Kasumi-1 (cell line): ENCODE measurements around the gene CCDC57.
"Not testable (repeated sequence)": the region's sequence is repeated elsewhere in the genome, so short reads cannot be mapped to it uniquely, and the experiment has no call there.

Source experiments
- DNase-seq, 2 experiments: peaks; one replicate each; lab custom pipeline; 2025; lab: John Stamatoyannopoulos, UW

CCDC57 gene

GRCh38 chr17:82202981-82203380 is 9.7 kb downstream of the CCDC57 start:
- no peak for DNase-seq

GRCh38 chr17:82201498-82201910 is 11.1 kb downstream of the CCDC57 start:
- DNase-seq: peak; percentile 24 to 40

GRCh38 chr17:82200743-82201497 is 11.7 kb downstream of the CCDC57 start:
- DNase-seq: peak; percentile 95 to 98

- DNase-seq: no peak
These were observed 12.5 kb downstream of the CCDC57 start for GRCh38 chr17:82200135-82200534.

- DNase-seq: no peak
These were observed 13.1 kb downstream of the CCDC57 start for GRCh38 chr17:82199496-82199895.

- DNase-seq: no peak
These were observed 14.6 kb downstream of the CCDC57 start for GRCh38 chr17:82198092-82198491.

- DNase-seq: no peak
These were observed 16.7 kb downstream of the CCDC57 start for GRCh38 chr17:82195675-82196672.

GRCh38 chr17:82194765-82195164 is 17.9 kb downstream of the CCDC57 start:
- DNase-seq: no peak

GRCh38 chr17:82193520-82194220 is 19.0 kb downstream of the CCDC57 start:
- peak; percentile 51 to 62 for DNase-seq

- DNase-seq: not testable (repeated sequence)
These were observed 19.6 kb downstream of the CCDC57 start for GRCh38 chr17:82193050-82193449.

GRCh38 chr17:82188001-82188961 is 24.4 kb downstream of the CCDC57 start:
- no peak for DNase-seq

- no peak for DNase-seq
These were observed 25.1 kb downstream of the CCDC57 start for GRCh38 chr17:82187500-82187899.

- no peak for DNase-seq
These were observed 26.4 kb downstream of the CCDC57 start for GRCh38 chr17:82186221-82186620.

GRCh38 chr17:82184761-82185160 is 27.9 kb downstream of the CCDC57 start:
- DNase-seq: no peak

- DNase-seq: no peak
These were observed 31.7 kb downstream of the CCDC57 start for GRCh38 chr17:82180776-82181528.

GRCh38 chr17:82179946-82180475 is 32.6 kb downstream of the CCDC57 start:
- DNase-seq: no peak

GRCh38 chr17:82179412-82179811 is 33.2 kb downstream of the CCDC57 start:
- no peak for DNase-seq

- no peak for DNase-seq
These were observed 34.0 kb downstream of the CCDC57 start for GRCh38 chr17:82178499-82179261.
